ENCODE measurements around the gene SLAMF8.

DNA sequence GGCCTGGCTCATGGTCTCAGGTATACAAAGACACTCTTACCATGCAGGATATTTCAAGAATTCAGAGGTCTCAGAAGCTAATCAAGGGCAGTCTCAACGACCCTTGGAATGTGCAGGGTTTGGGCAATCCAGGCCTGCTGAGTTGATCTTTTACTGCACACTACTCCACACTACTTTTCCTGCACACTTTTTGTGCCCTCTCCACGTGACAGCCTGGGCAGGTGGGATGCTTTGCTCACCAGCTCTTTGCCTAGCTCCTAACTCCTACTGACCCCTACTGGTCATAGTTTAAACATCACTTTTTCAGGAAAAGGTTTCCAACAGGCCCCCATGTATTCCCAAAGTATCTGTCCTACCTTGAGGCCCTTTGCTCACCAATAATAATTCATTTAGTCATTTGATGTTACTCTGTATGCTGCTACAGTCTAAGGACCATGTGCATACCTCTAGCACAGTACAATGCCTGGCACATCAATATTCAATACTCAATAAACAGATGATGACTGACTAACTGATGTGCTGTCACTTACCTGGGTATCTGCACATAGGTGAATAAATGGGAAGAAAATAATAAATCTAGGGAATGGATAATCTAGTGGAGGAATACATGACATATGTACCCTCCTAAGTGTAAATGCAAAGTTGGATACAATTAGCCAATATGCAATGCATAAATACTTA lies 36.3 kb upstream of the SLAMF8 start:
- TF ChIP-seq EP300 (IDR thresholded peaks at IDR 0.05) = no peak
- TF ChIP-seq, protein P1, sequence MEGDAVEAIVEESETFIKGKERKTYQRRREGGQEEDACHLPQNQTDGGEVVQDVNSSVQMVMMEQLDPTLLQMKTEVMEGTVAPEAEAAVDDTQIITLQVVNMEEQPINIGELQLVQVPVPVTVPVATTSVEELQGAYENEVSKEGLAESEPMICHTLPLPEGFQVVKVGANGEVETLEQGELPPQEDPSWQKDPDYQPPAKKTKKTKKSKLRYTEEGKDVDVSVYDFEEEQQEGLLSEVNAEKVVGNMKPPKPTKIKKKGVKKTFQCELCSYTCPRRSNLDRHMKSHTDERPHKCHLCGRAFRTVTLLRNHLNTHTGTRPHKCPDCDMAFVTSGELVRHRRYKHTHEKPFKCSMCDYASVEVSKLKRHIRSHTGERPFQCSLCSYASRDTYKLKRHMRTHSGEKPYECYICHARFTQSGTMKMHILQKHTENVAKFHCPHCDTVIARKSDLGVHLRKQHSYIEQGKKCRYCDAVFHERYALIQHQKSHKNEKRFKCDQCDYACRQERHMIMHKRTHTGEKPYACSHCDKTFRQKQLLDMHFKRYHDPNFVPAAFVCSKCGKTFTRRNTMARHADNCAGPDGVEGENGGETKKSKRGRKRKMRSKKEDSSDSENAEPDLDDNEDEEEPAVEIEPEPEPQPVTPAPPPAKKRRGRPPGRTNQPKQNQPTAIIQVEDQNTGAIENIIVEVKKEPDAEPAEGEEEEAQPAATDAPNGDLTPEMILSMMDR (IDR thresholded peaks at IDR 0.05) = no peak

Data from ovary (tissue), 3 donors.